SK-N-MC (cell line): ENCODE measurements around the gene SGF29.
"Not testable (repeated sequence)": the region's sequence is repeated elsewhere in the genome, so short reads cannot be mapped to it uniquely, and the experiment has no call there.

Source experiments
- EZH2 ChIP-seq: fragments of 200-600 bp; sonication (generic); IDR thresholded peaks from one replicate; pipeline ENCODE4 v1.6.1; 2017; ENCODE audit warnings: antibody characterized with exemption
- POLR2AphosphoS5 ChIP-seq: IDR thresholded peaks from 2 replicates; pipeline ENCODE4 v1.6.1; 2012; ENCODE audit warnings: mild to moderate bottlenecking, low read depth, low read length, borderline replicate concordance

GRCh38 chr16:28636093-28636823 lies 82.5 kb downstream of the SGF29 start:
- TF ChIP-seq EZH2, POLR2AphosphoS5: not testable (repeated sequence)
